A549 (cell line): ENCODE results near the gene CBX4. TPM values are rescaled to one million over a fixed set of nuclear protein-coding genes. Genes with fewer than 3 reads are reported as not detected.

Experiments
- ATAC-seq, 2 experiments: fragments of 200-7000 bp in 1 of 2; fragments of >200 bp in 1 of 2; cut with Nextera tagmentation in 1 of 2; cut with Tn5 transposase in 1 of 2; 3 replicates each; pipeline versions ENCODE4 v1.8.0 to v1.9.1; 2018 to 2020; ENCODE audit warnings: mild to moderate bottlenecking in 1 of 2, moderate library complexity in 1 of 2
- CTCF ChIA-PET: fragments of 300-600 bp; sonication (Branson Sonifier 250); formaldehyde crosslinking; extraction: SDS; loops from one replicate; lab custom pipeline; 2021; ENCODE audit warnings: antibody characterized with exemption, inconsistent platforms; lab: Yijun Ruan, JAX
- POLR2A ChIA-PET: fragments of 350-600 bp; formaldehyde crosslinking; extraction: SDS; loops from one replicate; lab custom pipeline; 2021; ENCODE audit warnings: antibody characterized with exemption, inconsistent platforms; lab: Yijun Ruan, JAX
- DNase-seq, 2 experiments: peaks; one replicate each; pipeline versions ENCODE4 v3.0.0 to v3.0.0-alpha.2; 2011 to 2016; ENCODE audit warnings: low read depth in 1 of 2, low spot score in 1 of 2
- FAIRE-seq: peaks from 2 replicates; lab custom pipeline; 2011; peaks lifted over from hg19 to GRCh38; lab: Jason Lieb, UNC
- H3K27ac ChIP-seq, 2 experiments: fragments of >200 bp; sonication (Bioruptor Twin); formaldehyde crosslinking; 3 replicates each; pipeline ENCODE4 v1.5.1; 2016 to 2017
- H3K4me1 ChIP-seq: fragments of >200 bp; sonication (Bioruptor Twin); formaldehyde crosslinking; 3 replicates; pipeline ENCODE4 v1.6.1; 2016
- H3K4me2 ChIP-seq: fragments of >200 bp; sonication (Bioruptor Twin); formaldehyde crosslinking; 3 replicates; pipeline ENCODE4 v1.6.1; 2016
- H3K4me3 ChIP-seq: fragments of >200 bp; sonication (Bioruptor Twin); formaldehyde crosslinking; 3 replicates; pipeline ENCODE4 v1.5.1; 2016
- H3K9me3 ChIP-seq: fragments of >200 bp; sonication (Bioruptor Twin); formaldehyde crosslinking; 3 replicates; pipeline ENCODE4 v1.6.1; 2016
- CEBPB ChIP-seq, 2 experiments: fragments of >200 bp in 1 of 2; sonication (Bioruptor Twin) in 1 of 2; formaldehyde crosslinking in 1 of 2; IDR thresholded peaks; 2 replicates each; pipeline ENCODE4 v1.6.1; 2012 to 2016
- ESRRA ChIP-seq: fragments of 150-350 bp; IDR thresholded peaks from 2 replicates; pipeline ENCODE4 v1.6.1; 2014; ENCODE audit warnings: mild to moderate bottlenecking, low read length, borderline replicate concordance
- FOXS1 ChIP-seq: fragments of 250-450 bp; sonication (Bioruptor Pico); IDR thresholded peaks from 2 replicates; pipeline ENCODE4 v1.5.0; 2020; ENCODE audit warnings: mild to moderate bottlenecking, moderate library complexity
- HOXB5 ChIP-seq: fragments of 250-450 bp; sonication (Bioruptor Pico); IDR thresholded peaks from 2 replicates; pipeline ENCODE4 v1.5.0; 2020; ENCODE audit warnings: mild to moderate bottlenecking, moderate library complexity
- JUN ChIP-seq, 2 experiments: fragments of >200 bp; sonication (Bioruptor Twin); formaldehyde crosslinking; IDR thresholded peaks; 2 replicates in 1 of 2; 3 replicates in 1 of 2; pipeline ENCODE4 v1.6.1; 2016 to 2017
- MAFK ChIP-seq: fragments of 450-650 bp; IDR thresholded peaks from 2 replicates; pipeline ENCODE4 v1.6.1; 2014; ENCODE audit not compliant: partially characterized antibody
- MYC ChIP-seq: IDR thresholded peaks from 2 replicates; pipeline ENCODE4 v1.6.1; 2012; ENCODE audit warnings: mild to moderate bottlenecking, inconsistent platforms, low read length, improper control_type of control experiment, borderline replicate concordance
- NFE2L2 ChIP-seq: fragments of 150-350 bp; conservative IDR thresholded peaks from 2 replicates; pipeline ENCODE4 v1.6.1; 2014; ENCODE audit warnings: low read length
- PHF8 ChIP-seq: fragments of 200-600 bp; sonication (generic); IDR thresholded peaks from 2 replicates; pipeline ENCODE4 v1.6.1; 2016; ENCODE audit warnings: low read depth, mild to moderate bottlenecking, antibody characterized with exemption, moderate library complexity, borderline replicate concordance
- SREBF2 ChIP-seq: fragments of 450-650 bp; IDR thresholded peaks from 2 replicates; pipeline ENCODE4 v1.6.1; 2014; ENCODE audit warnings: mild to moderate bottlenecking, moderate library complexity
- ZFP36 ChIP-seq: fragments of 450-650 bp; IDR thresholded peaks from 2 replicates; pipeline ENCODE4 v1.6.1; 2014; ENCODE audit warnings: borderline replicate concordance; ENCODE audit not compliant: partially characterized antibody
- ZNF302 ChIP-seq: fragments of 250-450 bp; sonication (Bioruptor Pico); IDR thresholded peaks from 2 replicates; pipeline ENCODE4 v1.9.0; 2021; ENCODE audit warnings: inconsistent platforms, mild to moderate bottlenecking, moderate library complexity
- ZSCAN20 ChIP-seq: fragments of 250-450 bp; sonication (Bioruptor Pico); IDR thresholded peaks from 2 replicates; pipeline ENCODE4 v1.8.0; 2022; ENCODE audit warnings: mild to moderate bottlenecking, moderate library complexity
- WGBS: methylation state at CpG from one replicate; pipeline ENCODE4 v1.1.6; 2017; ENCODE audit errors: missing lambda C conversion rate; 5-methylcytosine and 5-hydroxymethylcytosine counted together
- polyA plus RNA-seq, 4 experiments: library from polyadenylated mRNA; depleted of rRNA in 3 of 4; stranded (reverse); fragments of >200 nt; fragmentation: RNase III in 1 of 4; extraction: RNeasy Plus Mini Kit Qiagen cat#74134 plus additional on column Dnase treatment in 1 of 4; gene quantifications; 2 replicates in 3 of 4; 3 replicates in 1 of 4; pipeline ENCODE4 v1.2.3, GENCODE V29; 2011 to 2017
- TF ChIP-seq, protein P1 (sequence below): fragments of >200 bp; sonication (Bioruptor Twin); formaldehyde crosslinking; IDR thresholded peaks from 2 replicates; pipeline ENCODE4 v1.6.1; 2016
- TF ChIP-seq, protein P2 (sequence below): IDR thresholded peaks from 2 replicates; pipeline ENCODE4 v1.6.1; 2012
- TF ChIP-seq, protein P3 (sequence below): IDR thresholded peaks from 2 replicates; pipeline ENCODE4 v1.6.1; 2012; ENCODE audit warnings: low read depth, borderline replicate concordance
- TF ChIP-seq, protein P4 (sequence below): fragments of 250-450 bp; sonication (Bioruptor Pico); IDR thresholded peaks from 2 replicates; pipeline ENCODE4 v1.5.0; 2021; ENCODE audit warnings: mild to moderate bottlenecking, moderate library complexity, borderline replicate concordance
- TF ChIP-seq, protein P5 (sequence below): fragments of 200-600 bp; sonication (generic); IDR thresholded peaks from 2 replicates; pipeline ENCODE4 v1.6.1; 2016; ENCODE audit warnings: antibody characterized with exemption, mild to moderate bottlenecking, moderate library complexity

Gene CBX4
- polyA plus RNA-seq, 2 of the 4 experiments (the other 2 are of a cell fraction) = 31.0 to 34.1 TPM

DNA sequence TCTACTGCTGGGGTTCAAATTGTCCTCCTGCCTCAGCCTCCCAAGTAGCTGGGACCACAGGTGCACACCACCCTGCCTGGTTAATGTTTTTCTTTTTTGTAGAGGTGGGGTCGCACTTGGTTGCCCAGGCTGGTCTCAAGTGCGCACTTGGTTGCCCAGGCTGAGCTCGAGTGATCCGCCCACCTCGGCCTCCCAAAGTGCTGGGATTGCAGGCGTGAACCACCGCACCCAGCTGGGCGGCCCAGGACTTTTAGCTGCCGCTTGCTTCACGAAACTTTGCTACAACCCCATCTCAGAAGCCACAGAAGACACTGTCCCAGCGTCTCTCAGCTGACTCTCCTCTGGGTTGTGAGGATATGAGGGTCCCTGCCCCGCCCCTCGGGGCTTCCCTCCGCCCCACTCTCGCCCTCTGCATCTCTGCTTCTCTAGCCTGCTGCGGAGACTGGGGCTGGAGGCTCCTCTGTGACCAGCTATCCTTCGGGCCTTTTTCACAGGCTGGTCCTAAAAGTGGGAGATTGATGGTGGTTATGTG is 48.8 kb upstream of the CBX4 start:
- ChIA-PET POLR2A (no interaction called here), CTCF (interaction anchor here (0.5 to 6.0 kb wide), 10 partner anchors 12 to 1637 kb away, joined by 3 to 43 read pairs (median 4); partner anchors contain the start of gene GAA)
- 83% methylated on average over 17 of the region's 17 CpGs for WGBS

DNA sequence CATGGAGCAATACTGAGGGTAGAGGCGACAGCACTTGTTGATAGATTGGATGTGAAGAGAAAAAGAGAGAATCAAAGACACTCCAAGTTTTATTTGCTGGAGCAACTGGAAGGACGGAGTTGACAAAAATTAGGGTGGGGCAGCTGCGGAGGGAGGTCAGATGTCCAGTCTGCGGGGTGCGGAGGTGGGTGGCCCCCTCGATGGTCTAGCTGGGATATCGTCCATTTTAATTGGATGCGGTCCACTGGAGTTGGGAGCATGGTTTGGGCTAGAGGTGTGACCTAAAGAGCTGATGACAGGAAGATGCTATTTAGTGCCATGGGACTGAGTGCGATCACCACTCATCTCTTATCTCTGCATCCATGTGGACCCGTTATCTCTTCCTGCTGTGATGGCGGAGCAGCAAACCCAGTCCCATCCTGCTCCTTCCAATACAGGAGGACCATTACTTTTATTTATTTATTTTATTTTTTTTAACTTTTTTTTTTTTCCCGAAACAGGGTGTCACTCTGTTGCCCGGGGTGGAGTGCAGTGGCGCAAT is 48.3 kb upstream of the CBX4 start:
- ChIA-PET CTCF (interaction anchor here (0.6 to 6.0 kb wide), 9 partner anchors 12 to 1636 kb away, joined by 3 to 43 read pairs (median 4); no protein-coding TSS in a partner anchor), POLR2A (no interaction called here)
- Histone ChIP-seq H3K9me3 (no peaks in the 10 kb centered on the region), H3K4me3 (no peak overlapping the region), H3K4me2 (no peak overlapping the region), H3K27ac (no peak overlapping the region), H3K4me1 (no peaks in the 10 kb centered on the region)
- TF ChIP-seq ESRRA (no peak), NFE2L2 (no peak), MYC (no peak), CEBPB (IDR thresholded peaks at IDR 0.05) (no peak), PHF8 (no peak), ZSCAN20 (CRISPR knock-in tag) (no peak), HOXB5 (CRISPR knock-in tag) (no peak)
- TF ChIP-seq, protein P1, sequence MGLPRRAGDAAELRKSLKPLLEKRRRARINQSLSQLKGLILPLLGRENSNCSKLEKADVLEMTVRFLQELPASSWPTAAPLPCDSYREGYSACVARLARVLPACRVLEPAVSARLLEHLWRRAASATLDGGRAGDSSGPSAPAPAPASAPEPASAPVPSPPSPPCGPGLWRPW = no peak
- TF ChIP-seq, protein P2, sequence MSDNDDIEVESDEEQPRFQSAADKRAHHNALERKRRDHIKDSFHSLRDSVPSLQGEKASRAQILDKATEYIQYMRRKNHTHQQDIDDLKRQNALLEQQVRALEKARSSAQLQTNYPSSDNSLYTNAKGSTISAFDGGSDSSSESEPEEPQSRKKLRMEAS = no peak
- FAIRE-seq = no peak
- no peak for ATAC-seq
- DNase-seq = no peak
- 77% methylated on average over 14 of the region's 14 CpGs for WGBS

More for the DNA sequence above, 48.8 kb upstream of the CBX4 start:
- Histone ChIP-seq H3K4me2 (no peak overlapping the region), H3K4me1 (no peaks in the 10 kb centered on the region), H3K9me3 (no peaks in the 10 kb centered on the region), H3K27ac (no peak overlapping the region), H3K4me3 (no peak overlapping the region)
- TF ChIP-seq MAFK (no peak), ZSCAN20 (CRISPR knock-in tag) (no peak), SREBF2 (no peak), ZFP36 (no peak), ZNF302 (CRISPR knock-in tag) (no peak), FOXS1 (CRISPR knock-in tag) (no peak), JUN (IDR thresholded peaks at IDR 0.05) (no peak)
- TF ChIP-seq, protein P3, sequence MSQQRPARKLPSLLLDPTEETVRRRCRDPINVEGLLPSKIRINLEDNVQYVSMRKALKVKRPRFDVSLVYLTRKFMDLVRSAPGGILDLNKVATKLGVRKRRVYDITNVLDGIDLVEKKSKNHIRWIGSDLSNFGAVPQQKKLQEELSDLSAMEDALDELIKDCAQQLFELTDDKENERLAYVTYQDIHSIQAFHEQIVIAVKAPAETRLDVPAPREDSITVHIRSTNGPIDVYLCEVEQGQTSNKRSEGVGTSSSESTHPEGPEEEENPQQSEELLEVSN = no peak
- TF ChIP-seq, protein P4, sequence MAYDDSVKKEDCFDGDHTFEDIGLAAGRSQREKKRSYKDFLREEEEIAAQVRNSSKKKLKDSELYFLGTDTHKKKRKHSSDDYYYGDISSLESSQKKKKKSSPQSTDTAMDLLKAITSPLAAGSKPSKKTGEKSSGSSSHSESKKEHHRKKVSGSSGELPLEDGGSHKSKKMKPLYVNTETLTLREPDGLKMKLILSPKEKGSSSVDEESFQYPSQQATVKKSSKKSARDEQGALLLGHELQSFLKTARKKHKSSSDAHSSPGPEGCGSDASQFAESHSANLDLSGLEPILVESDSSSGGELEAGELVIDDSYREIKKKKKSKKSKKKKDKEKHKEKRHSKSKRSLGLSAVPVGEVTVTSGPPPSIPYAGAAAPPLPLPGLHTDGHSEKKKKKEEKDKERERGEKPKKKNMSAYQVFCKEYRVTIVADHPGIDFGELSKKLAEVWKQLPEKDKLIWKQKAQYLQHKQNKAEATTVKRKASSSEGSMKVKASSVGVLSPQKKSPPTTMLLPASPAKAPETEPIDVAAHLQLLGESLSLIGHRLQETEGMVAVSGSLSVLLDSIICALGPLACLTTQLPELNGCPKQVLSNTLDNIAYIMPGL (CRISPR knock-in tag) = no peak
- TF ChIP-seq, protein P5, sequence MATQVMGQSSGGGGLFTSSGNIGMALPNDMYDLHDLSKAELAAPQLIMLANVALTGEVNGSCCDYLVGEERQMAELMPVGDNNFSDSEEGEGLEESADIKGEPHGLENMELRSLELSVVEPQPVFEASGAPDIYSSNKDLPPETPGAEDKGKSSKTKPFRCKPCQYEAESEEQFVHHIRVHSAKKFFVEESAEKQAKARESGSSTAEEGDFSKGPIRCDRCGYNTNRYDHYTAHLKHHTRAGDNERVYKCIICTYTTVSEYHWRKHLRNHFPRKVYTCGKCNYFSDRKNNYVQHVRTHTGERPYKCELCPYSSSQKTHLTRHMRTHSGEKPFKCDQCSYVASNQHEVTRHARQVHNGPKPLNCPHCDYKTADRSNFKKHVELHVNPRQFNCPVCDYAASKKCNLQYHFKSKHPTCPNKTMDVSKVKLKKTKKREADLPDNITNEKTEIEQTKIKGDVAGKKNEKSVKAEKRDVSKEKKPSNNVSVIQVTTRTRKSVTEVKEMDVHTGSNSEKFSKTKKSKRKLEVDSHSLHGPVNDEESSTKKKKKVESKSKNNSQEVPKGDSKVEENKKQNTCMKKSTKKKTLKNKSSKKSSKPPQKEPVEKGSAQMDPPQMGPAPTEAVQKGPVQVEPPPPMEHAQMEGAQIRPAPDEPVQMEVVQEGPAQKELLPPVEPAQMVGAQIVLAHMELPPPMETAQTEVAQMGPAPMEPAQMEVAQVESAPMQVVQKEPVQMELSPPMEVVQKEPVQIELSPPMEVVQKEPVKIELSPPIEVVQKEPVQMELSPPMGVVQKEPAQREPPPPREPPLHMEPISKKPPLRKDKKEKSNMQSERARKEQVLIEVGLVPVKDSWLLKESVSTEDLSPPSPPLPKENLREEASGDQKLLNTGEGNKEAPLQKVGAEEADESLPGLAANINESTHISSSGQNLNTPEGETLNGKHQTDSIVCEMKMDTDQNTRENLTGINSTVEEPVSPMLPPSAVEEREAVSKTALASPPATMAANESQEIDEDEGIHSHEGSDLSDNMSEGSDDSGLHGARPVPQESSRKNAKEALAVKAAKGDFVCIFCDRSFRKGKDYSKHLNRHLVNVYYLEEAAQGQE = no peak
- no peak for DNase-seq
- ATAC-seq = no peak
- FAIRE-seq = no peak
